Right lobe of liver (tissue), 4 donors: ENCODE results near the gene STMN3.

Source experiments
- CTCF ChIP-seq, 4 donors: fragments of 200-600 bp in 3 of 4; fragments of 450-650 bp in 1 of 4; IDR thresholded peaks; one replicate each; pipeline versions ENCODE4 v1.5.1 to v1.8.0; 2016 to 2022; ENCODE audit warnings: antibody characterized with exemption in 4 of 4, mild to moderate bottlenecking in 2 of 4
- POLR2A ChIP-seq: fragments of 450-650 bp; IDR thresholded peaks from one replicate; pipeline ENCODE4 v1.6.1; 2017; ENCODE audit warnings: antibody characterized with exemption, mild to moderate bottlenecking
- donor health status: DM: no; HTN: no; CAD: no.
- donor health status: DM: no; HTN: no; CAD: no.
- donor health status: DM: no; HTN: yes; CAD: no.

DNA sequence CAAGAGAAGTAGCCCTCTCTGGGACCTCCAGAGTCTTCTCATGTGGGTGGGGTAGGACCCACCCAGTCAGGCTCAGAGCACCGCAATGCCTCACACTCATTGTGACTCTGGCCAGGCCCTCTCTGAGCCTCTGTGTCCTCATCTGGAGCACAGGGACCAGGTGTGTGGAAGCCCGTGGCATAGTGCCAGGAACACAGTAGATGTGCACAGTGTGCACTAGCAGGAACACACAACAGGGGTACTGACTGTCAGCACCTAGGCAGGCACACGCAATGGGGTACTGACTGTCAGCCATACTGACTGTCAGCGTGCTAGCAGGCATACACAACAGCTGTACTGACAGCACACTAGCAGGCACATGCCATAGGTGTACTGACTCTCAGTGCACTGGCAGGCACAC is 2.0 kb upstream of the STMN3 start:
- TF ChIP-seq CTCF (IDR thresholded peaks at IDR 0.05) (no peak), POLR2A (no peak)
